ENCODE results near the gene CDH8.

Gene CDH8

DNA sequence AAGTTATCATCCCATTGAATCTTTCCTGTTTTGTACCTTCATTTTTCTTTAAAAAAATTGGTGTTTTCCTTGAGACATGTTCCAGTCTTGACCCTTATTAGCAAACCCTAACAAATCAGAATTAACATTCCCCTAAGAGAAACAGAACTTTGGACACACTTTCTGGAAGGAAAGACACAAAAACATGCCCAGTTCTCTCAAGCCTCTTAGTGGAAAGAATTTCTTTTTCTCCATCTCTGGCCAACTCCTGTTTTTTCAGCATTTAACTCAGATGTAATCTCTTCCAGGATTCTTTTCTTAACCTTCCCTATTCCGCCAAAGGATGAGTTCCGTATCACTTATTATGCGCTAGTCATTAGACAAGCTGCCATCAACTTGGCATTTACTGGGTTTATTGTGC, 23.9 kb upstream of the CDH8 start:
- Histone ChIP-seq H3K4me3 (replicated peaks; ENCODE audit: insufficient read depth, low read length) (no peak overlapping the region), H3K27ac (replicated peaks) (no peak overlapping the region), H3K27me3 (ENCODE audit: insufficient read depth, poor library complexity, severe bottlenecking) (no peaks in the 10 kb centered on the region)
- DNase-seq (ENCODE audit: low read depth in 1 of 2, low spot score in 1 of 2) = no peak
- TF ChIP-seq SPI1 (IDR thresholded peaks at IDR 0.05; ENCODE audit: borderline replicate concordance, low read depth) (no peak), POLR2AphosphoS5 (IDR thresholded peaks at IDR 0.05; ENCODE audit: low read depth) (no peak)
- TF ChIP-seq, protein P1, sequence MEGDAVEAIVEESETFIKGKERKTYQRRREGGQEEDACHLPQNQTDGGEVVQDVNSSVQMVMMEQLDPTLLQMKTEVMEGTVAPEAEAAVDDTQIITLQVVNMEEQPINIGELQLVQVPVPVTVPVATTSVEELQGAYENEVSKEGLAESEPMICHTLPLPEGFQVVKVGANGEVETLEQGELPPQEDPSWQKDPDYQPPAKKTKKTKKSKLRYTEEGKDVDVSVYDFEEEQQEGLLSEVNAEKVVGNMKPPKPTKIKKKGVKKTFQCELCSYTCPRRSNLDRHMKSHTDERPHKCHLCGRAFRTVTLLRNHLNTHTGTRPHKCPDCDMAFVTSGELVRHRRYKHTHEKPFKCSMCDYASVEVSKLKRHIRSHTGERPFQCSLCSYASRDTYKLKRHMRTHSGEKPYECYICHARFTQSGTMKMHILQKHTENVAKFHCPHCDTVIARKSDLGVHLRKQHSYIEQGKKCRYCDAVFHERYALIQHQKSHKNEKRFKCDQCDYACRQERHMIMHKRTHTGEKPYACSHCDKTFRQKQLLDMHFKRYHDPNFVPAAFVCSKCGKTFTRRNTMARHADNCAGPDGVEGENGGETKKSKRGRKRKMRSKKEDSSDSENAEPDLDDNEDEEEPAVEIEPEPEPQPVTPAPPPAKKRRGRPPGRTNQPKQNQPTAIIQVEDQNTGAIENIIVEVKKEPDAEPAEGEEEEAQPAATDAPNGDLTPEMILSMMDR (IDR thresholded peaks at IDR 0.05; ENCODE audit: insufficient read depth, low read length) = no peak

DNA sequence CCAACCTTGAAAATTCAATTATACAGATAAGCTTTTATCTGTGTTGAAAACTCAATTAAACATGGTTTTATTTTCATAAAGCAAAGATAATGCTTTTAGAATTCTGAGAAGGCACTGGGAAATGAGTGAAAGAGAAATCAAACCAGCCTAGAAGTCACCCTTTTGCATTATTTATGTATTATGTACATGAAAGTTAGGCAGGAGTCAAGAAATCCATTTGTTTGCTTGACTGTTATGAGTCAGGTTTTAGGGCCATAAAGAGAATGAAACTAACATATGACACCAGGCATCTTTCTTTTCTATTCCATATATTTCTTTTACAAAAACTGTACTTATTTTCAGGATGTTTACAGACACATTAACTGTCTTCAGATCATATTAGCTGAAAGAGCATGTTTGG, 23.3 kb upstream of the CDH8 start:
- Histone ChIP-seq H3K27ac (replicated peaks) (no peak overlapping the region), H3K4me3 (replicated peaks; ENCODE audit: insufficient read depth, low read length) (no peak overlapping the region), H3K27me3 (ENCODE audit: insufficient read depth, poor library complexity, severe bottlenecking) (no peaks in the 10 kb centered on the region)
- no peak for DNase-seq (ENCODE audit: low read depth in 1 of 2, low spot score in 1 of 2)
- TF ChIP-seq, protein P1 (IDR thresholded peaks at IDR 0.05; ENCODE audit: insufficient read depth, low read length) = no peak
- TF ChIP-seq POLR2AphosphoS5 (IDR thresholded peaks at IDR 0.05; ENCODE audit: low read depth) = no peak
- TF ChIP-seq, protein P2, sequence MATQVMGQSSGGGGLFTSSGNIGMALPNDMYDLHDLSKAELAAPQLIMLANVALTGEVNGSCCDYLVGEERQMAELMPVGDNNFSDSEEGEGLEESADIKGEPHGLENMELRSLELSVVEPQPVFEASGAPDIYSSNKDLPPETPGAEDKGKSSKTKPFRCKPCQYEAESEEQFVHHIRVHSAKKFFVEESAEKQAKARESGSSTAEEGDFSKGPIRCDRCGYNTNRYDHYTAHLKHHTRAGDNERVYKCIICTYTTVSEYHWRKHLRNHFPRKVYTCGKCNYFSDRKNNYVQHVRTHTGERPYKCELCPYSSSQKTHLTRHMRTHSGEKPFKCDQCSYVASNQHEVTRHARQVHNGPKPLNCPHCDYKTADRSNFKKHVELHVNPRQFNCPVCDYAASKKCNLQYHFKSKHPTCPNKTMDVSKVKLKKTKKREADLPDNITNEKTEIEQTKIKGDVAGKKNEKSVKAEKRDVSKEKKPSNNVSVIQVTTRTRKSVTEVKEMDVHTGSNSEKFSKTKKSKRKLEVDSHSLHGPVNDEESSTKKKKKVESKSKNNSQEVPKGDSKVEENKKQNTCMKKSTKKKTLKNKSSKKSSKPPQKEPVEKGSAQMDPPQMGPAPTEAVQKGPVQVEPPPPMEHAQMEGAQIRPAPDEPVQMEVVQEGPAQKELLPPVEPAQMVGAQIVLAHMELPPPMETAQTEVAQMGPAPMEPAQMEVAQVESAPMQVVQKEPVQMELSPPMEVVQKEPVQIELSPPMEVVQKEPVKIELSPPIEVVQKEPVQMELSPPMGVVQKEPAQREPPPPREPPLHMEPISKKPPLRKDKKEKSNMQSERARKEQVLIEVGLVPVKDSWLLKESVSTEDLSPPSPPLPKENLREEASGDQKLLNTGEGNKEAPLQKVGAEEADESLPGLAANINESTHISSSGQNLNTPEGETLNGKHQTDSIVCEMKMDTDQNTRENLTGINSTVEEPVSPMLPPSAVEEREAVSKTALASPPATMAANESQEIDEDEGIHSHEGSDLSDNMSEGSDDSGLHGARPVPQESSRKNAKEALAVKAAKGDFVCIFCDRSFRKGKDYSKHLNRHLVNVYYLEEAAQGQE (IDR thresholded peaks at IDR 0.05; ENCODE audit: insufficient replicate concordance, low read depth) = no peak
- no peak for TF ChIP-seq SPI1 (IDR thresholded peaks at IDR 0.05; ENCODE audit: borderline replicate concordance, low read depth)
- TF ChIP-seq GABPA (IDR thresholded peaks at IDR 0.05; ENCODE audit: low read depth) = no peak

DNA sequence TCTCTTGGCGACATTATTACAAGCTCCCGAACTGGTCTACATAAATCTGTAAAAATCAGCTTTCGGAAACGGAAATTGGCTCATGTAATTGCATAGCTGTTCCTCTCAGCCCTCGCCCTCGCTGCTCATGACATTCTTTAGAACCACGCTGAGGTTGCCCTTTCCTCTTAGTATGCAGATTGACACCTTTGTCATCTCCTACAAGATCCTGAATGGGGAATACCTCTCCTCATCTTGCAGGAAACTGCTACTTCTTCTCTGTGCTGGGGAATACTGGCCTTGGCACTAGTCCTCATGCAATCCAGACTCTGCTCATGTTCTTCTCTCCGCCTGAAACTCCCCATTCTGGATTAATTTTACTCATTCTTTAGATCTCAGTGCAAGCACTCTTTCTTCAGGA, 22.2 kb upstream of the CDH8 start:
- Histone ChIP-seq H3K27ac (replicated peaks) (no peak overlapping the region), H3K4me3 (replicated peaks; ENCODE audit: insufficient read depth, low read length) (no peak overlapping the region), H3K27me3 (ENCODE audit: insufficient read depth, poor library complexity, severe bottlenecking) (no peaks in the 10 kb centered on the region)
- TF ChIP-seq, protein P2 (IDR thresholded peaks at IDR 0.05; ENCODE audit: insufficient replicate concordance, low read depth) = no peak
- no peak for TF ChIP-seq GABPA (IDR thresholded peaks at IDR 0.05; ENCODE audit: low read depth)
- TF ChIP-seq, protein P1 (IDR thresholded peaks at IDR 0.05; ENCODE audit: insufficient read depth, low read length) = no peak
- no peak for TF ChIP-seq POLR2AphosphoS5 (IDR thresholded peaks at IDR 0.05; ENCODE audit: low read depth)
- TF ChIP-seq SPI1 (IDR thresholded peaks at IDR 0.05; ENCODE audit: borderline replicate concordance, low read depth) = no peak
- no peak for DNase-seq (ENCODE audit: low read depth in 1 of 2, low spot score in 1 of 2)

DNA sequence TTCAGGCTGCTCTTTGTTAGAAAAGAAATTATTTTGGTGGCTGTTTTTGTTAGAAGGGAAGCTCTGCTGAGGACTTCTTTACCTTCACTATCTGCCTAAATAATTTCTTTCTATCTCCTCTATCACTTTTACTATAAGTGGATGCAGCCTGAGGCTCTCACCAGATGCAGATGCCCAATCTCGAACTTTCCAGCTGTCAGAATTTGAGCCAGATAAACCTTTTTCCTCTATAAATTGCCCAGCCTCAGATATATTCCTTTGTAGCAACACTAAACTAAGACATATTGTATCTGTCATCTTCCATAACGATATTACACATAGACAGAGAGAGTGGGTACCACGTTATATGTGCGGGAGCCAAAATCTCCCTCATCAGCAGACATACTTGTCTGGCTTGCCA, 15.7 kb upstream of the CDH8 start:
- Histone ChIP-seq H3K27me3 (ENCODE audit: insufficient read depth, poor library complexity, severe bottlenecking) (no peaks in the 10 kb centered on the region), H3K27ac (replicated peaks) (no peak overlapping the region), H3K4me3 (replicated peaks; ENCODE audit: insufficient read depth, low read length) (no peak overlapping the region)
- TF ChIP-seq GABPA (IDR thresholded peaks at IDR 0.05; ENCODE audit: low read depth) = no peak
- TF ChIP-seq, protein P2 (IDR thresholded peaks at IDR 0.05; ENCODE audit: insufficient replicate concordance, low read depth) = no peak
- TF ChIP-seq SPI1 (IDR thresholded peaks at IDR 0.05; ENCODE audit: borderline replicate concordance, low read depth) = no peak
- TF ChIP-seq, protein P1 (IDR thresholded peaks at IDR 0.05; ENCODE audit: insufficient read depth, low read length) = no peak
- DNase-seq (ENCODE audit: low read depth in 1 of 2, low spot score in 1 of 2) = no peak

Measured in HL-60 (cell line).